ENCODE data around the gene SF3B2.
A peak's percentile ranks its signal among the peaks of the same experiment; 100 is the strongest.
"Not testable (repeated sequence)": the region's sequence is repeated elsewhere in the genome, so short reads cannot be mapped to it uniquely, and the experiment has no call there.

The SF3B2 gene

DNA sequence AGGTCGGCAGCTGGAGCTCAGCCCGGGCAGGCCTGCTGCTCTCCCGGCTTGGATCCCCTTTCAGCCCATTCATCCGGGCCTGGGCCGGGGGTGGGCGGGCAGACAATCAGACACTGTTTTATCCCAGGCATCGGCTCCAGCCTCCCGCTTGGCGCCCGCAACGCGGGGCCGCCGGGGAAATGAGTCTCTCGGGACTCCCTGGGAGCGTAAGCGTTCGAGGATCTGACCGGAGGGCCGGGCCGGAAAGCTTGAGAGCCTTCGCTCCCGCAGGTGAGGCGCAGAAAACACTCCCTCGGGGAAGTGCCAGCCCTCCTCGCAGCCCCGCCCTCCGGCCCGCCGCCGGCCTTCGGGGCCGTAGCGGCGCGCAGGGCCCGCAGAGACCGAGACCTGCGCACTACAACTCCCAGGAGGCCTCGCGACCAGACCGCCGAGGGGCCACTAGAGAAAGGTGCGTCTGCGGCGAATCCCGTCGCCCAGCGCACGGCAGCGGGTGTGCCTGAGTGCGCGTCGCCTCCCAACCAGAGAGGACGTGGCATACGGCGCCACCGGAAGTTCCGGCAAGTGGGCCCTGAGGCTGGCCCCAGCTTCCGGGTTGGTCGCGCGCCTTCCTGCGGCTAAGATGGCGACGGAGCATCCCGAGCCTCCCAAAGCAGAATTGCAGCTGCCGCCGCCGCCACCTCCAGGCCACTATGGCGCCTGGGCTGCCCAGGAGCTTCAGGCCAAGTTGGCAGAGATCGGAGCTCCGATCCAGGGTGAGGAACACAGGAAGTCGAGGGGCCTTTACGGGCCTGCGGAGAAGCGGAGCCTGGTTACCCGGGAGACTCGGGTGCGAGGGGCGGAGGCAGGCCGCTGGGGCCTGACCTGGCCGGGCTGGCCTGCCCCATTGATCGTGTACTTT is at the start of gene SF3B2:
Gene SF3B2 (plus strand): TSS at position 599 of the 898 bp plus-strand sequence. CDS start 21 bp downstream, at position 620.
- peak; percentile 99 for DNase-seq

DNA sequence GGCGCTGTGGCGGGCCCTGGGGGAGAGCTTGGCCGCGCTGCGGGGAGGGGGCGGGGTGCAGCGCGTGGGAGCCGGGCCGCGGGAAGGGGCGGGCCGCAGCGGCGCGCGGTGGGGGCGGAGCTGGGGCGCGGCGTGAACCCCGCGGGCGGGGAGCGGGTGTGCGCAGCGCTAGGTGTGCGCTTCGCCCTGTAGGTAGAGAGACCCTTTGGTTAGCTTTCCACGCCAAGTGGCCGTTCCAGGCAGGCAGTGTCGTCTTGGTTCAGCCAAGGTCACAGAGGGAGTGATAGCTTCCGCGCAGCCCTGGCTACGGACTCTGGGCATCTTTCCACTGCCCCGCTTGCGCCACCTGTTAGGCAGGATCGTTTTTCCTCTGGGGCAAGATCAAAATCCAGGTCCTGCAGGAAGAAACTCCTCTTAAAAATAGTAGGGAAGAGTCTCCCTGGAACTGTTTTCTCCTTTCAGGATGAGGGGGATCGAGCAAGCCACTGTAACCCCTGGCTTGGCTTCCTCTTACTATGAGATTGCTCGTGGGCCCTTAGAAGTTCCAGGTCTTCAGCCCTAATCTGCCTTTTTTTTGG is 49.4 kb upstream of the SF3B2 start:
- DNase-seq, result no peak

DNA sequence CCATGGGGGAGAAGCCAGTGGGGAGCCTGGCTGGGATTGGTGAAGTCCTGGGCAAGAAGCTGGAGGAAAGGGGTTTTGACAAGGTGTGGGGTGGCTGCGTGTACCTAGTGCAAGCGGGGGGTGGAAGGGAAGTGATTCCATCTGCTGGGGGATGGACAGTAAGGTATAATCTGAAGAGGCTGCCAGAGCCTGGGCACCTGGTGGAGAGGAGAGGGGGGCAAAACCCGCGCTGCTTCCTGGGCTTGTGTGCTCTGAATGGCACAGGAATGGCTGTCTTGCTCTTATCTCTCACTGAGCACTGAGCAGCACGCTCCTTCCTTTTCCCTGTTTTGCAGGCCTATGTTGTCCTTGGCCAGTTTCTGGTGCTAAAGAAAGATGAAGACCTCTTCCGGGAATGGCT is 48.9 kb upstream of the SF3B2 start:
- DNase-seq, result no peak

DNA sequence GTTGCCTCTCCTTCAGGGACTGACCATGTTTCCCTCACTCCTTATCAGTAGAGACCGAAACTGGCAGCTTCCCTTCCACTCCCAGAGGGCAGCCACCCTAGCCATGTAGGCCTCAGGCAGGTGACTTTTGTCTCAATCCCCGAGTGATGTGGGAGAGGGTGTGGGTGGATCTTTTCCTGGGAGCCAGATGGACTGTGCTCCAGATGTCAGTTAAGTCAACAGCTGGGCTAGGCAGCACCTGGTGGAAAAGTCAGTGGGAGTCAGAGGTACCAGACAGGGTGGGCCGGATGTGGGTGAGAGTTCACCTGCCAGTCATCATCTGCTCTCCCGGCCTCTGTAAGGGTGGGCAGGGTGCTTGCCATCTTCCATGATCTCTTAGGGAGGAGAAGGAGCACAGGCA is 48.0 kb upstream of the SF3B2 start:
- DNase-seq, result no peak

- no peak for DNase-seq
Measured at GRCh38 chr11:66006134-66006890, 45.9 kb upstream of the SF3B2 start.

DNA sequence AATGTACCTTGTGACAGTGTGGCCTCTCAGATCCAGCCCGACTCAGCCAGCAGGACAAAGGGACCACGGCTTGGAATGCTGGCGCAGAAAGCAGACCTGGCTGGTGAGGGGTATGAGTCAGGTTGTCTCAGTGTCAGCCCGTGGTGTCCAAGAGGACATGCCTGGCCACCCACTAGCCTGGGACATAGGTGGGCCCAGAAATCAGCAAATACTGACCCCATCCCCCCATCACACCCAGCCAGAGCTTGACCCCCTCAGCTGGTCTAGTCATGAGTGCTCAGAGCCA is 45.3 kb upstream of the SF3B2 start:
- DNase-seq, result no peak

DNA sequence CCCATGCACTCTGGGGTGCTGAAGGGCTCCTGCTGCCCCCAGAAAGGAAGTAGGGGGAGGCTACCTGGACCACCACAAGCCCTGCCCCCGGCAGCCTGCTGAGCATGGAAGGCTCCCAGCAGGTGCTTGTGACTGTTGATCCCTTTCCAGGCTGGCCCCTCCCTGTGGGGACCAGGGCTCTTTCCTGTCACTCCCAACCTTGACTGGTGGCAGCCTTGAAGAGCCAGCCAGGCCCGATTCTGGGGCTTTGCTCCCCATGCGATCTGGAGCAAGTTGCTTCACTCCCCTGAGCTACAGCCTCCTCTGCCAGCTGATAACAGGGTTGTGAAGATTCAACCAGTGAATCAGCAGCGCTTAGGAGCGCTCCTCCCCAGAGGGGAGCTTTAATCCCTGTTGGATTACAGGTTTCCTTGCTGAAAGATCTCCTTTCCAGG is 44.9 kb upstream of the SF3B2 start:
- DNase-seq, result no peak

DNA sequence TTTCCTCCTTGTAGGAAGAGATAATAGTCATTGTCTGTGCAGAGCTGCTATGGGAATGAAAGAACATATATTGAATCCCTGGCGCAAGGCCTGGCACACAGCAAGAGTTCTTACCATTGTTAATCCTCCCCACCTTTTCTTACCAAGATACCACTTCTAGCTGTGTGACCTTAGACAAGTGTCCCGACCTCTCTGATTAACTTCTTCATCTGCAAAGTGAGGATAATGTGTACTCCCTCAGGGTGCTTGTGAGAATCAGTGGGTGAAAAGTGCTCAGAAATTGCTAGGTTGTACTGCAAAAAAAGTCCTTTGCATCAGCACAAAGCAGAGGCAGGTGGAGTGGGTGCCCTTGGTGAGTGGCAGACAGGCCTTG is 44.1 kb upstream of the SF3B2 start:
- DNase-seq, result no peak

DNA sequence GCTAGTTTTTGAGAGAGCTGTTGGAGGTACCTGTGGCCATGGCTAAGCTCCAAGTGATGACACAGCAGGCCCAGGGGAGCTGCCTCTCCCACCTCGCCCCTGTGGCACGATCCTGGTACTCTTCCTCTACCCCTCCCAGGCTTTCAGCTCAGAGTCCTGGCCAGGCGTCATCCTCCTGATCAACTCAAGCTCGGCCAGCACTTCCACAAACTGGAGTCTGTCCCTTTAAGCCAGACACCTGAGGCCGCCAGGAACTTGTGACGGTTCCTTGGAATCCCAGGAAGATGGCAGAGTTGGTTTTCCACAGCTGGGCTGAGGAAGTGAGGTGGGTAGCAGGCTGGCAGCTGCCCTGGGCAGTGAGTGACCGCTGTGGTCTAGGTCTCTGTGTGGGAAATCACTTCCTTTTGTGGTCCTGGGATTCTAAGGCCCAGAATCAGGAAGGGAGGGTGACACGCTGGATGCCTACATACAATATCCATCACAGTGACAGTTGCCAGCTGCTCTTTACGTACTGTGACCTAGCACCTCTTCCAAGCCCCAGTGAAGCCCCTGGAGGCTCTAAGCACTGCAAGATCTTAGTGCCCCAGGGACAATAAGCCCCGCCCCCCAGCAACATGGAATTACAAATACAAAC is 43.6 kb upstream of the SF3B2 start:
- no peak for DNase-seq

DNA sequence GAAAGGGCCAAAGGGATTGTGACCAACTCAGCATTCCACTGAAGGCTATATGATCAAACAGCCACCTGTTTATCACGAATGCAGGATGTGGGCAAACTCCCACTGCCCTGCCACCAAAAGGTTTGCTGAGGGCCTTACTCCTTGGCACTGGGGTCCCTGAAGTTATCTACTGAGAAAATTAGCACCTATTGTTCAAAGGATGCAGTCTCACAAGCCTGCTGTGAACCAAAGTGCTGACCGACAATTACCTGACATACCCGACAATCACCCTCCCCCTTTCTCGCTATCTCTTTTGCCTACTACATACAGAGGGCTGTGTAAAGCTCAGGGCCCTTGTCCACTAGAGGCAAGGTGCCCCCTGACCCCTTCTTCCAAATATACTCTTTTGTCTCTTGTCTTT is 42.1 kb upstream of the SF3B2 start:
- not testable (repeated sequence) for DNase-seq

- DNase-seq, result no peak
Measured at GRCh38 chr11:66011239-66011784, 40.9 kb upstream of the SF3B2 start.

DNA sequence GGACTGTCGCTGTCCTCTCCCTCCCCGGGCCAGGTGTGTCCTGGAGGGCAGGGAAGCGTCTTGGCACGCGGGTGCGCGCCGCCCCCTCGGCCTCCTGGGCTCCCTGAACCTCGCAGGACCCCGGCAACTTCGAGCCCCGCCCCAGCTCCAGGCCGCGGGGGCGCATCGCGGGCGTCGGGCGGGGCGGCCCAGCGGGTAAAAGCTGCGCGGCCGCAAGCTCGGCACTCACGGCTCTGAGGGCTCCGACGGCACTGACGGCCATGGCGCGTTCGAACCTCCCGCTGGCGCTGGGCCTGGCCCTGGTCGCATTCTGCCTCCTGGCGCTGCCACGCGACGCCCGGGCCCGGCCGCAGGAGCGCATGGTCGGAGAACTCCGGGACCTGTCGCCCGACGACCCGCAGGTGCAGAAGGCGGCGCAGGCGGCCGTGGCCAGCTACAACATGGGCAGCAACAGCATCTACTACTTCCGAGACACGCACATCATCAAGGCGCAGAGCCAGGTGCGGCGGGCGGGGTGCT is 40.3 kb upstream of the SF3B2 start, which contains the start of gene CST6:
Gene CST6 (plus strand): TSS at position 224 of the 519 bp plus-strand sequence. CDS start 37 bp downstream, at position 261.
- DNase-seq, result no peak

- DNase-seq, result no peak
Measured at GRCh38 chr11:66012371-66012945, 39.7 kb upstream of the SF3B2 start.

DNA sequence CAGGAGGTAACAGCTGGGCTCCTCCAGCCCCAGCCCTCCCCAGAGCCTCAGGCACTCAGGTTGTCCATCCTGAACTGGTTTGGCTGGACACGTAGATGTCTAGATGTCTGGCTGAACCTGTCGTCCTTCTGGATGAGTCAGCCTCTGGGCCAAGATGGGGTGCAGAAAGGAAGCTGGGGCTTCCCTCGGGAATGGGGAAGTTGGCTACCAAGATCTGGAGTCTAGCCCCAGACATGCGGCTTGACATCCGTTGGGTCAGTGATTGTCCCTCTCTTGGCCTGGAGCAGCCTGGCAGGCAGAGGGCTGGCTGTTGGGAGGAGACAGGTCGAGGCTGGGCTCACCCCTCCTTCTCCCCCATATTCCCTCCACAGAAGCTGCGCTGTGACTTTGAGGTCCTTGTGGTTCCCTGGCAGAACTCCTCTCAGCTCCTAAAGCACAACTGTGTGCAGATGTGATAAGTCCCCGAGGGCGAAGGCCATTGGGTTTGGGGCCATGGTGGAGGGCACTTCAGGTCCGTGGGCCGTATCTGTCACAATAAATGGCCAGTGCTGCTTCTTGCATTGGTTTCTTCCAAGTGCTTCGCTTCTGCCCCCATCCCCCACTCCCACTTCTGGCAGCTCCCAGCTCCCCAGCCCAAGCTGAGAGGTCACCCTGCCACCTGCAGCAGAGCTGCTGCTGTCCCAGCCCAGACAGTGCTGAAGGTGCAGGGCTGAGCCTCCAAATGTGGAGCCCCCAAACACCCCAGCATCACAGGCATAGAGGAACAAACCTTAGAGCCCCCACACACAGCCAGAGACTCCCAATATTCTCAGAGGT is 39.0 kb upstream of the SF3B2 start:
- no peak for DNase-seq

DNA sequence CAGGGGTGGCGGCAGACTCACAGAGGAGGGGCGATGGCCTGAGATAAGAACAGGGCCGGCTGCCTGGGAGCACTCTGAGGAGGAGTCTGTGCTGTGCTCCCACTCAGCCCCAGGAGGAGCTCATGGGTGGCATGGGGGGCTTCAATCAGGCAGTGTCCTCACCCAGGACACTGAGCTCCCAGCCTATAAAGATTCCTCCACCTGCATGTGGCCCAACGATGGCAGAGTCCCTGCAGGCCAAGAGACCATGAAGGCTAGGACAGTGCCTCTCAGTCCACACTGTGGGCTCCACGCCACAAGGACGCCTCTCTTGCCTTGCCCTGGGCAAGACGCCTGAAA is 38.4 kb upstream of the SF3B2 start:
- no peak for DNase-seq

DNA sequence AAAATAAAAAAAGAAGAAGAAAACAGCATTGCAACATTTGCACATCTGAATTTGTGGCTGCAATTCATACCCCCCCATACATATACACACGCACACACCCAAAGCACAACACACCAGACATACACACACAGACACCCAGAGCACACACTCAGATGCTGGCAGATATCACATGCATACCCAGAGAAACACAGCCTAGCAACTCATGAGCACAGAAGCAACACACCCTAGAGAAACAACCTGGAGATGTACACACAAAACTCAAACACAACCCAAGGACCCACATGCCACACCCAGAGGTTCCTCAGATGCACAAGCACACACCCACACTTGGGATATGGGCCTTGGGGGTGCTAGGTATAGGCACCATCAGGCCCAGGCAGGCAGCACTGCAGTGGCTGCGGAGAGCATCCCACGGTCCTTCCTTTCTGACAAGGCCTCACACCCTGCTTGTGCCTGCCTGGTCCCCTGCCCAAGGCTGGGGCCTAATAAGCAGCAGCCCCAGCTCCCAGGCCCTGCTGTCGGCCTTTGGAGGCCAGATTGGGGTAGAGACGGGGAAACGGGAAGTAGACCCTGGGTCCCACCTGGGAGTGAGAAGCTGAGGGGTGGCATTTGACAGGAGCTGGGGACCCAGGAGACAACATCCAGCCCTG is 37.2 kb upstream of the SF3B2 start:
- no peak for DNase-seq

DNA sequence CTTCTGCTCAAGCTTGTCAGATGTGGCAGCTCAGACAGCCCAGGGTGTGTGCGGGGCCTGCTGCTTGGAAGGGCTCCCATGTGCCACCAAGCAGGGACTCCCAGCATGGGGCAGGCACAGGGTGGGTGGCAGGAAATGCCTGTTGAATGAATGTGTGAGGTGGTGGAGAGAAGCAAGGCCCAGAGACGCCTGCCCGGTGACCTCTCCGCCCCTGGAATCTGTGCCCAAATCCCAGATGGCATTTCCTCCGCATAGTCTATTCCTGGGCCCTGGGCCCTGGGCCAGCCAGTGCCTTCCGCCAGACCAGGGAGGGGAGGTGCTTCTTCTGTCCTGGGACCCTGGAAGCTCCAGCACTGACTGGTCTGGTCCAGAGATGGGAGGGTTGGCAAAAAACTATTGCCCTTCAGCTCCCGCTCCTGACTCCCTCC is 36.7 kb upstream of the SF3B2 start:
- DNase-seq, result no peak

GRCh38 chr11:66015936-66016792 is 36.0 kb upstream of the SF3B2 start:
- DNase-seq, result no peak

DNA sequence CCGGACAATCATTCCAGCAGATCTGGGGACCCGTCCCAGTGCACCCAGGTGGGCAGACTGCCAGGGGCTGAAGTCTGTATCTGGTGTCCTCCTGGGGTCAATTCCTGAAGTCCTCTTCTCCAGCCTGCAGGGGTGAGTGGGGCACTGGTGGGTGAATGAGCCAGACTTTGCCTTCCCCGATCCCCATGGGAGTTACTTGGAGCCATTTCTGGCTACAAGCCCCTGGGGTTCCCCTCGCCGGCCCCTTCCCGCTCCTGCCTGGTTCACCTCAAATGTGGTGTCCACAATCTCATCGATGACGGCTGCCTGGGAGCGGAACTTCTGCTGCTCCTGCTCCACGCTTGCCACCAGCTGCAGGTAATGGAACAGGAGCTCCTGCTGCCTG is 35.4 kb upstream of the SF3B2 start:
- DNase-seq, result no peak

DNA sequence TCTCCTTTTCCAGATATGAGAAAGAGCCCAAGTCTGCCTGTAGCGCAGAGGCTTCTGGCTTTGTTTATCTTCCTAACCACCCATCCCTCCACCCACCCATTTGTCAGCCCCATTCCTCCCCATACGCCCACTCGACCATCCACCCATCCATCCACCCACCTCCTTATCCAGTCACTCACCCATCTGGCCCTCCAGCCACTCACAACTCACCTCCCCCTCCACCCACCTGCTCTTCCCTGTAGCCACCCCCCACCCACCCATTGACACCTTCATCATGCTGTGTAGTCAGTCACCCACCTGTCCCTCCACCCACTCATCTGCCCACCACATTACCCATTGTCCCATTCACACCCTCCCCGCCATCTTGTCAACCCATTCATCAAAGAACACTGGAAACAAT is 34.8 kb upstream of the SF3B2 start:
- no peak for DNase-seq
